Ishikawa (cell line): ENCODE measurements around the gene GSTM4.

Source experiments
- CEBPB ChIP-seq: IDR thresholded peaks from 2 replicates; pipeline ENCODE4 v1.6.1; 2012
- CREB1 ChIP-seq: IDR thresholded peaks from 2 replicates; pipeline ENCODE4 v1.6.1; 2012; ENCODE audit warnings: low read depth
- EGR1 ChIP-seq: IDR thresholded peaks from 2 replicates; pipeline ENCODE4 v1.6.1; 2012
- EP300 ChIP-seq: IDR thresholded peaks from 2 replicates; pipeline ENCODE4 v1.6.1; 2012; ENCODE audit warnings: borderline replicate concordance
- FOXM1 ChIP-seq: IDR thresholded peaks from 2 replicates; pipeline ENCODE4 v1.6.1; 2012; ENCODE audit warnings: low read depth, borderline replicate concordance
- MAX ChIP-seq: IDR thresholded peaks from 2 replicates; pipeline ENCODE4 v1.6.1; 2012
- NFIC ChIP-seq: IDR thresholded peaks from 2 replicates; pipeline ENCODE4 v1.6.1; 2012
- RAD21 ChIP-seq: IDR thresholded peaks from 2 replicates; pipeline ENCODE4 v1.6.1; 2012; ENCODE audit warnings: low read depth
- REST ChIP-seq: IDR thresholded peaks from 2 replicates; pipeline ENCODE4 v1.6.1; 2012; ENCODE audit warnings: low read depth, mild to moderate bottlenecking
- TAF1 ChIP-seq: IDR thresholded peaks from 2 replicates; pipeline ENCODE4 v1.6.1; 2012; ENCODE audit warnings: low read depth, mild to moderate bottlenecking
- TCF12 ChIP-seq: IDR thresholded peaks from 2 replicates; pipeline ENCODE4 v1.6.1; 2012; ENCODE audit warnings: low read depth
- TEAD4 ChIP-seq: IDR thresholded peaks from 2 replicates; pipeline ENCODE4 v1.6.1; 2012
- USF1 ChIP-seq: IDR thresholded peaks from 2 replicates; pipeline ENCODE4 v1.6.1; 2012
- YY1 ChIP-seq: IDR thresholded peaks from 2 replicates; pipeline ENCODE4 v1.6.1; 2012; ENCODE audit warnings: low read depth
- ZBTB7A ChIP-seq: IDR thresholded peaks from 2 replicates; pipeline ENCODE4 v1.6.1; 2012; ENCODE audit warnings: low read depth

GSTM4 gene

GRCh38 chr1:109687641-109688499, 32.0 kb downstream of the GSTM4 start, which contains the start of gene GSTM1:
Gene GSTM1, plus strand, starts transcription at chr1:109687817. Its CDS starts 57 bp downstream, at chr1:109687874.
- TF ChIP-seq USF1 = no peak
- no peak for TF ChIP-seq TEAD4
- TF ChIP-seq TCF12 = no peak
- TF ChIP-seq YY1 = no peak
- no peak for TF ChIP-seq TAF1
- no peak for TF ChIP-seq CREB1
- no peak for TF ChIP-seq CEBPB
- TF ChIP-seq EP300 = no peak
- no peak for TF ChIP-seq RAD21

- TF ChIP-seq REST = no peak
- no peak for TF ChIP-seq TAF1
- no peak for TF ChIP-seq EP300
- TF ChIP-seq EGR1 = no peak
- no peak for TF ChIP-seq ZBTB7A
- TF ChIP-seq TCF12 = no peak
- no peak for TF ChIP-seq RAD21
- TF ChIP-seq USF1 = no peak
- TF ChIP-seq NFIC = no peak
- no peak for TF ChIP-seq CEBPB
- TF ChIP-seq YY1 = no peak
- TF ChIP-seq MAX = no peak
- TF ChIP-seq TEAD4 = no peak
- TF ChIP-seq CREB1 = no peak
- no peak for TF ChIP-seq FOXM1
Measured at GRCh38 chr1:109689844-109690405, 34.0 kb downstream of the GSTM4 start.

GRCh38 chr1:109691759-109692158, 35.9 kb downstream of the GSTM4 start:
- no peak for TF ChIP-seq TEAD4

- TF ChIP-seq CREB1 (no peak), CEBPB (no peak), EP300 (no peak), TCF12 (no peak), REST (no peak), NFIC (no peak), YY1 (no peak), RAD21 (no peak), USF1 (no peak), FOXM1 (no peak), TEAD4 (no peak), EGR1 (no peak), TAF1 (no peak), MAX (no peak), ZBTB7A (no peak)
Measured at GRCh38 chr1:109697066-109697465, 41.2 kb downstream of the GSTM4 start.

GRCh38 chr1:109704173-109704572, 48.3 kb downstream of the GSTM4 start:
- TF ChIP-seq CEBPB (no peak), YY1 (no peak), RAD21 (peak; percentile 52), TEAD4 (no peak), TCF12 (no peak), USF1 (no peak), ZBTB7A (no peak), NFIC (no peak), FOXM1 (no peak)
